Erythroblast (primary cell): ENCODE results near the gene UBL7.

Source experiments
- GATA1 ChIP-seq: IDR thresholded peaks from 2 replicates; pipeline ENCODE4 v1.6.1; 2011; ENCODE audit warnings: low read depth, mild to moderate bottlenecking, control low read depth, low read length, moderate library complexity
- POLR2A ChIP-seq: IDR thresholded peaks from 2 replicates; pipeline ENCODE4 v1.6.1; 2011; ENCODE audit warnings: mild to moderate bottlenecking, low read length

GRCh38 chr15:74421302-74422245 is 39.4 kb downstream of the UBL7 start:
- TF ChIP-seq POLR2A (no peak), GATA1 (no peak)
